Measurements from ENCODE around the gene JOSD1. TPM values are rescaled to one million over a fixed set of nuclear protein-coding genes. Genes with fewer than 3 reads are reported as not detected.

The JOSD1 gene
- total RNA-seq, 1 donor from 2014 or later = 123 TPM

DNA sequence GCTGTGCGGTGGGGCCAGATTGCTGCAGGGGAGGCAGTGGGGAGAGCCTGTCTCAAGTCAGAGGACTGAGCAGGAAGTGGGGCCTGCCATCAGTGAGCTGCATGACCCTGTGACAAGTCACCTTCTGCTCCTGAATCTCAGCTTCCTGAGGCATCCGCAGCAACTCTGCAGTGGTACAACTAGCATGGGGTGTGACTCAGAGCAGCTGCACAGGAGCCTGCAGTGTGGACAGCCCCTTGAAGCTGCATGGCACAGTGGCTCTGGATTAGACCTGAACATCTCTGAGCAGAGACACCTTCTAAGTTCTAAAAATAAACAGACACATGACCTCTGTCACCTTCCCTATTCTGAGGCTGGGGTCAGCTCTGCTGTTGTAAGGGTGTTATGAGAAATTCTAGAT, 62.5 kb downstream of the JOSD1 start:
- H3K27me3 ChIP-seq (ENCODE audit: control insufficient read depth, insufficient read depth, low read length) = no peaks in the 10 kb centered on the region
- DNase-seq (ENCODE audit: low read depth) (no peak), FAIRE-seq (no peak)
- H3K36me3 ChIP-seq (ENCODE audit: control insufficient read depth, insufficient read depth, low read length) = no peaks in the 10 kb centered on the region
- TF ChIP-seq, protein P1, sequence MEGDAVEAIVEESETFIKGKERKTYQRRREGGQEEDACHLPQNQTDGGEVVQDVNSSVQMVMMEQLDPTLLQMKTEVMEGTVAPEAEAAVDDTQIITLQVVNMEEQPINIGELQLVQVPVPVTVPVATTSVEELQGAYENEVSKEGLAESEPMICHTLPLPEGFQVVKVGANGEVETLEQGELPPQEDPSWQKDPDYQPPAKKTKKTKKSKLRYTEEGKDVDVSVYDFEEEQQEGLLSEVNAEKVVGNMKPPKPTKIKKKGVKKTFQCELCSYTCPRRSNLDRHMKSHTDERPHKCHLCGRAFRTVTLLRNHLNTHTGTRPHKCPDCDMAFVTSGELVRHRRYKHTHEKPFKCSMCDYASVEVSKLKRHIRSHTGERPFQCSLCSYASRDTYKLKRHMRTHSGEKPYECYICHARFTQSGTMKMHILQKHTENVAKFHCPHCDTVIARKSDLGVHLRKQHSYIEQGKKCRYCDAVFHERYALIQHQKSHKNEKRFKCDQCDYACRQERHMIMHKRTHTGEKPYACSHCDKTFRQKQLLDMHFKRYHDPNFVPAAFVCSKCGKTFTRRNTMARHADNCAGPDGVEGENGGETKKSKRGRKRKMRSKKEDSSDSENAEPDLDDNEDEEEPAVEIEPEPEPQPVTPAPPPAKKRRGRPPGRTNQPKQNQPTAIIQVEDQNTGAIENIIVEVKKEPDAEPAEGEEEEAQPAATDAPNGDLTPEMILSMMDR (IDR thresholded peaks at IDR 0.05; ENCODE audit: insufficient read depth, low read length, severe bottlenecking) = no peak
- H3K4me3 ChIP-seq (ENCODE audit: low read depth, low read length) = no peak overlapping the region

Other genes with a start within 250 kb of the JOSD1 start
- gene KCNJ4, start 245.7 kb downstream of the JOSD1 start, total RNA-seq = not detected in 2 replicates
- 1.8 and 7.1 TPM in 2 replicates for gene KDELR3, start 232.8 kb downstream of the JOSD1 start, total RNA-seq
- gene DDX17, start 194.6 kb downstream of the JOSD1 start, total RNA-seq = 498 and 521 TPM in 2 replicates
- gene DMC1, start 130.8 kb downstream of the JOSD1 start, total RNA-seq = 1.1 and 3.7 TPM in 2 replicates
- 0.26 and 0.38 TPM in 2 replicates for gene FAM227A, start 44.6 kb downstream of the JOSD1 start, total RNA-seq
- 16.1 and 22.0 TPM in 2 replicates for gene CBY1, start 44.3 kb downstream of the JOSD1 start, total RNA-seq
- gene TOMM22, start 19.0 kb downstream of the JOSD1 start, total RNA-seq = 42.9 and 70.0 TPM in 2 replicates
- 28.7 and 47.0 TPM in 2 replicates for gene GTPBP1, start 5.0 kb upstream of the JOSD1 start, total RNA-seq
- gene SUN2, start 55.1 kb upstream of the JOSD1 start, total RNA-seq = 46.3 and 51.6 TPM in 2 replicates
- gene DNAL4, start 93.2 kb upstream of the JOSD1 start, total RNA-seq = 32.6 and 44.3 TPM in 2 replicates
- gene NPTXR, start 143.1 kb upstream of the JOSD1 start, total RNA-seq = under 0.01 TPM in 2 replicates
- gene CBX6, start 171.3 kb upstream of the JOSD1 start, total RNA-seq = 6.8 and 8.4 TPM in 2 replicates